DND-41 (cell line): ENCODE data around the gene THBS1.

Source experiments
- ATAC-seq: fragments of 200-7000 bp; cut with Tn5 transposase; 3 replicates; pipeline ENCODE4 v1.9.1; 2021; ENCODE audit warnings: low read depth; ENCODE audit not compliant: insufficient read depth
- DNase-seq: peaks from one replicate; pipeline ENCODE4 v3.0.0-alpha.2; 2020
- H2AFZ ChIP-seq: 2 replicates; pipeline ENCODE4 v1.6.0; 2012; ENCODE audit warnings: low read depth, low read length
- H3K27ac ChIP-seq: 2 replicates; pipeline ENCODE4 v1.5.1; 2012; ENCODE audit warnings: low read length, inconsistent platforms
- H3K27me3 ChIP-seq: fragments of 200-600 bp; sonication (generic); 2 replicates; pipeline ENCODE4 v1.6.0; 2012; ENCODE audit warnings: low read length, mild to moderate bottlenecking, inconsistent platforms; ENCODE audit not compliant: insufficient read depth, poor library complexity
- H3K36me3 ChIP-seq: 2 replicates; pipeline ENCODE4 v1.5.1; 2012; ENCODE audit warnings: low read length, inconsistent platforms; ENCODE audit not compliant: insufficient read depth
- H3K4me1 ChIP-seq: 2 replicates; pipeline ENCODE4 v1.5.1; 2012; ENCODE audit warnings: mild to moderate bottlenecking, low read length; ENCODE audit not compliant: insufficient read depth
- H3K4me2 ChIP-seq: 2 replicates; pipeline ENCODE4 v1.6.0; 2012; ENCODE audit warnings: mild to moderate bottlenecking, moderate library complexity, low read length, inconsistent platforms; ENCODE audit not compliant: insufficient read depth
- H3K4me3 ChIP-seq, 2 experiments: fragments of 200-600 bp in 1 of 2; shearing (Covaris generic) in 1 of 2; 2 replicates each; pipeline ENCODE4 v1.5.1; 2012 to 2016; ENCODE audit warnings: inconsistent platforms in 2 of 2, low read length in 2 of 2, mild to moderate bottlenecking in 2 of 2, low read depth in 1 of 2, moderate library complexity in 1 of 2
- H3K79me2 ChIP-seq: 2 replicates; pipeline ENCODE4 v1.6.0; 2012; ENCODE audit warnings: low read length, inconsistent platforms; ENCODE audit not compliant: insufficient read depth
- H3K9ac ChIP-seq: 2 replicates; pipeline ENCODE4 v1.6.0; 2012; ENCODE audit warnings: low read depth, mild to moderate bottlenecking, inconsistent platforms, low read length, moderate library complexity
- H3K9me3 ChIP-seq: 2 replicates; pipeline ENCODE4 v1.5.1; 2012; ENCODE audit warnings: low read length, moderate library complexity, mild to moderate bottlenecking, inconsistent platforms; ENCODE audit not compliant: insufficient read depth, severe bottlenecking
- H4K20me1 ChIP-seq: 2 replicates; pipeline ENCODE4 v1.6.0; 2012; ENCODE audit warnings: low read length; ENCODE audit not compliant: insufficient read depth
- EZH2 ChIP-seq: IDR thresholded peaks from 3 replicates; pipeline ENCODE4 v1.6.1; 2012; ENCODE audit warnings: borderline replicate concordance, low read depth, mild to moderate bottlenecking, moderate library complexity, low read length, inconsistent platforms; ENCODE audit not compliant: severe bottlenecking
- TF ChIP-seq, protein P1 (sequence below): IDR thresholded peaks from 2 replicates; pipeline ENCODE4 v1.5.1; 2012; ENCODE audit warnings: borderline replicate concordance, low read length, moderate library complexity, mild to moderate bottlenecking; ENCODE audit not compliant: poor library complexity, severe bottlenecking; ENCODE audit errors: extremely low read depth

Gene THBS1

DNA sequence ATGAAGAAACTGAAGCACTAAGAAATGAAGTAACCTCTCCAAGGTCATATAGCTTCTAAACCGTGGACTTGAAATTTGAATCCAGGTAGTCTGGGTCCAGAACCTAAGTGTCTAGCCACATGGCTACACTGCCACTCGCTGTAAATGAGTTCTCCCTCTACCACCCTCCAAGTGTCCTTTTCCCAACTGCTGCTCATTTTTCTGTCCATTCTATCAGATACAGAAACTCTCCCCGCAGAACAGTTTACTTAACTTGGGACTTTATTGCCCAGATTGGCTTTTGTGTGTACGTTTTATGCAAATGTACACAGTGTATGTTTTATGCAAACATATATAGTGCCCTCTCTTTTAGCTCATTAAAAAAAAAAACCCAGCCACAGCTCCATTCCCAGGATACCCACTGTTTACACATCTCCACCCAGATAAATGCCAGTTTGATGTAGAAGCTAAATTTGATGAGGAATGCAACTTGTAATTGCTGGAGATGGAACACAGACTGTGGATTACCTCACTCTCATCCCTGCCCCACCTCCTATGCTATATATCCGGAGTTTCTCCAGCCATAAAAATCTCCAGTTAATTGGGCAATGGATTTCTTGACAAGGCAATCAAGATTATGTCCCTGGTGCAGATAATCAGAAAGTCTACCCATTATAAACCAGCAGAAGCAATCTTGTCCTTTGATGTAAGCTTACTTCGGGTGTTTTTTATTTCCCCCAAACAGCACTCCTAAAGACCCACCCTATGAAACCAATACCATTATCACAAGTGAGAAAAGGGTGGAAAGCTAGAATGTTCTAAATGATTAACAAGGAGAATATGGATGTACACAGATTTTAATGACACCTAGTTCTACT, 42.0 kb downstream of the THBS1 start:
- Histone ChIP-seq H3K4me2 (no peak overlapping the region), H3K79me2 (no peaks in the 10 kb centered on the region), H3K4me1 (no peaks in the 10 kb centered on the region), H3K9me3 (no peaks in the 10 kb centered on the region), H2AFZ (no peak overlapping the region), H3K36me3 (no peaks in the 10 kb centered on the region), H3K9ac (no peak overlapping the region), H3K4me3 (no peak overlapping the region), H3K27me3 (peaks cover 3% of the 10 kb centered on the region), H4K20me1 (no peaks in the 10 kb centered on the region), H3K27ac (no peak overlapping the region)
- DNase-seq (no peak), ATAC-seq (no peak)
- no peak for TF ChIP-seq EZH2

DNA sequence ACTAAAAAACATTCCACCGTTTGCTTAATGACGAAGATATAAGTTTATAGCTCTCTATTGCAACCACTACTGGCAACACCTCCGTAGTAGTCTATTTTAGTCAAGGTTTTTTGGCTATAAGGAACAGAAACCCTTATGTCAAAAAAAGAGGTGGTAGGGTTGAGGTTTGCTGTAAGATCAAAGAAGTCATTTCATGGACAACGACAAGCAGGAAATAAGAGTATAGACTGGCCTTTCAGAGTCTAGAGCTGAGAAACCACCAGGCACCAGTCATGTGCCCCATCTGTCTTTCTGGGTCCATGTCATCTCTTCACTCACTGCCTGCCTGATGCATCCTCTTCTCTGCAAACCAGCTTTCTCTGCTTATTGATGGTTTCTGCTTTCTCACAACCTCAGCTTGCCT, 42.7 kb downstream of the THBS1 start:
- H3K4me2 ChIP-seq: no peak overlapping the region
- H2AFZ ChIP-seq: no peak overlapping the region
- H3K9me3 ChIP-seq: no peaks in the 10 kb centered on the region
- H3K27ac ChIP-seq: no peak overlapping the region
- H3K4me1 ChIP-seq: no peaks in the 10 kb centered on the region
- peaks cover 3% of the 10 kb centered on the region for H3K27me3 ChIP-seq
- DNase-seq: no peak
- 0 out of 3 replicates have a peak, but pooled peaks have one; percentile 22 for ATAC-seq
- no peaks in the 10 kb centered on the region for H3K79me2 ChIP-seq
- H4K20me1 ChIP-seq: no peaks in the 10 kb centered on the region
- TF ChIP-seq, protein P1, sequence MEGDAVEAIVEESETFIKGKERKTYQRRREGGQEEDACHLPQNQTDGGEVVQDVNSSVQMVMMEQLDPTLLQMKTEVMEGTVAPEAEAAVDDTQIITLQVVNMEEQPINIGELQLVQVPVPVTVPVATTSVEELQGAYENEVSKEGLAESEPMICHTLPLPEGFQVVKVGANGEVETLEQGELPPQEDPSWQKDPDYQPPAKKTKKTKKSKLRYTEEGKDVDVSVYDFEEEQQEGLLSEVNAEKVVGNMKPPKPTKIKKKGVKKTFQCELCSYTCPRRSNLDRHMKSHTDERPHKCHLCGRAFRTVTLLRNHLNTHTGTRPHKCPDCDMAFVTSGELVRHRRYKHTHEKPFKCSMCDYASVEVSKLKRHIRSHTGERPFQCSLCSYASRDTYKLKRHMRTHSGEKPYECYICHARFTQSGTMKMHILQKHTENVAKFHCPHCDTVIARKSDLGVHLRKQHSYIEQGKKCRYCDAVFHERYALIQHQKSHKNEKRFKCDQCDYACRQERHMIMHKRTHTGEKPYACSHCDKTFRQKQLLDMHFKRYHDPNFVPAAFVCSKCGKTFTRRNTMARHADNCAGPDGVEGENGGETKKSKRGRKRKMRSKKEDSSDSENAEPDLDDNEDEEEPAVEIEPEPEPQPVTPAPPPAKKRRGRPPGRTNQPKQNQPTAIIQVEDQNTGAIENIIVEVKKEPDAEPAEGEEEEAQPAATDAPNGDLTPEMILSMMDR: no peak
- TF ChIP-seq EZH2: no peak
- H3K9ac ChIP-seq: no peak overlapping the region
- H3K36me3 ChIP-seq: no peaks in the 10 kb centered on the region
- no peak overlapping the region for H3K4me3 ChIP-seq

DNA sequence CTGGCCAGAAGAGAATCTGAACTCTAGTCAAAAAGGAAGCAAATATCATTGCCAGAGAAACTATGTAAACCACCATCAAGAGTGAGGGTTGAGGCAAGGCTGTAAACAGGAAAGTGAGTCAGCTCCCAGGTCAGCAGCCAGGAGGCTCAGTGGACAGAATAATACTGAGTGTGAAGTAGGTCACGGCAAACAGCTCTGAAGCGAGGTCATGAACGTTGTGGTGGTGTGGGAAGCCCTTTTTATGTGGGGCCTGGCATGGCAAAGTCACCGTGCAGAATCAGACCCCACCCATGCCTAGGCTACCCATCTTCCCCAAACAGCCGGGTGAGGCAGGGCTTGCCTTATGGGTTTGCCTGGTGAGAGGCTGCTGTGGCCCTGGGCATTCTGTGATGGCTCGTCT, 43.9 kb downstream of the THBS1 start:
- H3K4me1 ChIP-seq: no peaks in the 10 kb centered on the region; the same call in 1 of the 2 replicates
- H3K27ac ChIP-seq: no peak overlapping the region
- no peaks in the 10 kb centered on the region for H4K20me1 ChIP-seq
- TF ChIP-seq EZH2: no peak
- TF ChIP-seq, protein P1: no peak
- no peaks in the 10 kb centered on the region for H3K36me3 ChIP-seq
- no peaks in the 10 kb centered on the region for H3K9me3 ChIP-seq
- peaks cover 3% of the 10 kb centered on the region for H3K27me3 ChIP-seq
- H3K9ac ChIP-seq: no peak overlapping the region
- ATAC-seq: no peak
- no peak overlapping the region for H3K4me3 ChIP-seq
- H3K79me2 ChIP-seq: no peaks in the 10 kb centered on the region
- no peak overlapping the region for H2AFZ ChIP-seq
- H3K4me2 ChIP-seq: no peak overlapping the region
- DNase-seq: no peak

DNA sequence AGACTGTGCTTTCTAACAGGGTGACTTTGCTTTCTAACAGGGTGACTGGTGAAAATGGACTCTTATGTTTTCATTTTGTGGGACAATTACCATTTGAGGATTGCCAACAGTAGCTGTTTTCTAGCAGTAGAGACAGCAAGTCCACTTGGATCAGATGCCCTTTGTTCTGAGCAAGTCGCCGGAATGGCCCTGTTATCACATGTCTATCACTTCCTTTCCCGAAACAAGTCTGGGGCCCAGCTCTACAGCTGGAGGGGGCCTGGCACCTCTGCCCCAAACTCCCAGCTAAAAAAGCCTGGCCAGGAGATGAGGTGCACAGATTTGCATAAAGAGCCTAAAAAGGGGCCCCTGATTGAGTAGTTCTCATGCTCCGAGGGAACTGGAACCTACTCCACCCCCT, 44.6 kb downstream of the THBS1 start:
- Histone ChIP-seq H3K9ac (no peak overlapping the region), H2AFZ (no peak overlapping the region), H3K27me3 (peaks cover 3% of the 10 kb centered on the region), H3K79me2 (no peaks in the 10 kb centered on the region), H3K9me3 (no peaks in the 10 kb centered on the region), H3K4me1 (no peaks in the 10 kb centered on the region; the same call in 1 of the 2 replicates), H4K20me1 (no peaks in the 10 kb centered on the region), H3K27ac (no peak overlapping the region), H3K36me3 (no peaks in the 10 kb centered on the region), H3K4me2 (no peak overlapping the region), H3K4me3 (no peak overlapping the region)
- DNase-seq (no peak), ATAC-seq (no peak)
- TF ChIP-seq, protein P1: no peak
- TF ChIP-seq EZH2: no peak
